ENCODE results near the gene REST.

Gene REST

GRCh38 chr4:56953680-56954520 lies 46.2 kb downstream of the REST start:
- no peak for TF ChIP-seq POLR2AphosphoS5 (IDR thresholded peaks at IDR 0.05; ENCODE audit: low read depth, low read length)
- TF ChIP-seq, protein P1, sequence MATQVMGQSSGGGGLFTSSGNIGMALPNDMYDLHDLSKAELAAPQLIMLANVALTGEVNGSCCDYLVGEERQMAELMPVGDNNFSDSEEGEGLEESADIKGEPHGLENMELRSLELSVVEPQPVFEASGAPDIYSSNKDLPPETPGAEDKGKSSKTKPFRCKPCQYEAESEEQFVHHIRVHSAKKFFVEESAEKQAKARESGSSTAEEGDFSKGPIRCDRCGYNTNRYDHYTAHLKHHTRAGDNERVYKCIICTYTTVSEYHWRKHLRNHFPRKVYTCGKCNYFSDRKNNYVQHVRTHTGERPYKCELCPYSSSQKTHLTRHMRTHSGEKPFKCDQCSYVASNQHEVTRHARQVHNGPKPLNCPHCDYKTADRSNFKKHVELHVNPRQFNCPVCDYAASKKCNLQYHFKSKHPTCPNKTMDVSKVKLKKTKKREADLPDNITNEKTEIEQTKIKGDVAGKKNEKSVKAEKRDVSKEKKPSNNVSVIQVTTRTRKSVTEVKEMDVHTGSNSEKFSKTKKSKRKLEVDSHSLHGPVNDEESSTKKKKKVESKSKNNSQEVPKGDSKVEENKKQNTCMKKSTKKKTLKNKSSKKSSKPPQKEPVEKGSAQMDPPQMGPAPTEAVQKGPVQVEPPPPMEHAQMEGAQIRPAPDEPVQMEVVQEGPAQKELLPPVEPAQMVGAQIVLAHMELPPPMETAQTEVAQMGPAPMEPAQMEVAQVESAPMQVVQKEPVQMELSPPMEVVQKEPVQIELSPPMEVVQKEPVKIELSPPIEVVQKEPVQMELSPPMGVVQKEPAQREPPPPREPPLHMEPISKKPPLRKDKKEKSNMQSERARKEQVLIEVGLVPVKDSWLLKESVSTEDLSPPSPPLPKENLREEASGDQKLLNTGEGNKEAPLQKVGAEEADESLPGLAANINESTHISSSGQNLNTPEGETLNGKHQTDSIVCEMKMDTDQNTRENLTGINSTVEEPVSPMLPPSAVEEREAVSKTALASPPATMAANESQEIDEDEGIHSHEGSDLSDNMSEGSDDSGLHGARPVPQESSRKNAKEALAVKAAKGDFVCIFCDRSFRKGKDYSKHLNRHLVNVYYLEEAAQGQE (IDR thresholded peaks at IDR 0.05; ENCODE audit: insufficient read depth in 1 of 2, low read depth in 2 of 2, low read length in 2 of 2), result no peak
- no peak for TF ChIP-seq TAF1 (IDR thresholded peaks at IDR 0.05; ENCODE audit: borderline replicate concordance, insufficient read depth, low read length)
- no peak for TF ChIP-seq SIN3A (IDR thresholded peaks at IDR 0.05; ENCODE audit: borderline replicate concordance, insufficient read depth, low read length)
- TF ChIP-seq FOXP2 (optimal IDR thresholded peaks at IDR 0.05; ENCODE audit: borderline replicate concordance, extremely low read depth, extremely low read length, insufficient read depth), result no peak

DNA sequence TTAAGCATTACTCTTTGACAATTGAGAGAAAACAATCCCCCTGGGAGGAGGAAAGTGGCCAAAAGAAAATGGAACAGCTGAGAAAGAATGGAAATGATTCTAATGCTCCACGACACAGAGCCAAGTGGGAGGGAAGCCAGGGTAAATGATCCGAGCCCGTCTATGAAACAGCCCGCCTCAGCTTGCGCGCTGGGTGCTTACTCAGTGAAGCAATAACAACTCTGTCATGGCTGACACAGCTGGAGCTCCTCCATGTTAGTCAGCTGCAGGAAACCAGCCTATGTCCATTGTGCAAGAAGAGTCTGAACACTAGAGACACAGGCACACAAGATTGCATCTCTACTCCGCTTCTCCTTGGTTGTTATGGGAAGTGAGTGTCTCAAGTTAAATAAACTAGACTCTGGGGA lies 50.4 kb downstream of the REST start:
- TF ChIP-seq FOXP2 (optimal IDR thresholded peaks at IDR 0.05; ENCODE audit: borderline replicate concordance, extremely low read depth, extremely low read length, insufficient read depth), result peak; percentile 73
- no peak for TF ChIP-seq TAF1 (IDR thresholded peaks at IDR 0.05; ENCODE audit: borderline replicate concordance, insufficient read depth, low read length)
- TF ChIP-seq, protein P1 (IDR thresholded peaks at IDR 0.05; ENCODE audit: insufficient read depth in 1 of 2, low read depth in 2 of 2, low read length in 2 of 2), result 0 out of 4 replicates have a peak, but pooled peaks of 1 of the 2 experiments have one; percentile 43
- TF ChIP-seq SIN3A (IDR thresholded peaks at IDR 0.05; ENCODE audit: borderline replicate concordance, insufficient read depth, low read length), result peak; percentile 95; the same call in 1 of the 2 replicates

DNA sequence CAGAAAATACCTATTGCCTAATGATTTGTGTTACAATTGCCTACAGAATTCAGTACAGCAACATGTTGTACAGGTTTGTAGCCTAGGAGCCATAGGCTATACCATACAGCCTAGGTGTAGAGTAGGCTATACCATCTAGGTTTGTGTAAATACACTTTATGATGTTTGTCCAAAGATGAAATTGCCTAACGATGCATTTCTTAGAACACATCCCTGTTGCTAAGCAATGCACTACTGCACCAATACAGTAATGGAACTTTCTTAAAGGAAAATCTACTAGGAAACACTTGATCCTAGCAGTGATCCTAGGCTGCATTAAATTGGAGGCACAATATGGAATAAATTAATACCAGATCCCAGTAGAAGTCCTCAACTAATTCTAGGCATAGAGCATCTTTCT lies 51.4 kb downstream of the REST start:
- no peak for TF ChIP-seq TAF1 (IDR thresholded peaks at IDR 0.05; ENCODE audit: borderline replicate concordance, insufficient read depth, low read length)
- no peak for TF ChIP-seq SIN3A (IDR thresholded peaks at IDR 0.05; ENCODE audit: borderline replicate concordance, insufficient read depth, low read length)
- TF ChIP-seq FOXP2 (optimal IDR thresholded peaks at IDR 0.05; ENCODE audit: borderline replicate concordance, extremely low read depth, extremely low read length, insufficient read depth), result no peak
- TF ChIP-seq, protein P1 (IDR thresholded peaks at IDR 0.05; ENCODE audit: insufficient read depth in 1 of 2, low read depth in 2 of 2, low read length in 2 of 2), result no peak
- no peak for TF ChIP-seq POLR2AphosphoS5 (IDR thresholded peaks at IDR 0.05; ENCODE audit: low read depth, low read length)

GRCh38 chr4:56961107-56961500 lies 53.4 kb downstream of the REST start:
- TF ChIP-seq, protein P1 (IDR thresholded peaks at IDR 0.05; ENCODE audit: insufficient read depth in 1 of 2, low read depth in 2 of 2, low read length in 2 of 2), result no peak
- TF ChIP-seq TAF1 (IDR thresholded peaks at IDR 0.05; ENCODE audit: borderline replicate concordance, insufficient read depth, low read length) (no peak), POLR2AphosphoS5 (IDR thresholded peaks at IDR 0.05; ENCODE audit: low read depth, low read length) (no peak), SIN3A (IDR thresholded peaks at IDR 0.05; ENCODE audit: borderline replicate concordance, insufficient read depth, low read length) (no peak), FOXP2 (optimal IDR thresholded peaks at IDR 0.05; ENCODE audit: borderline replicate concordance, extremely low read depth, extremely low read length, insufficient read depth) (no peak)
